Sciatic nerve (tissue), 2 donors: ENCODE results near the gene ZCWPW1. TPM values are rescaled to one million over a fixed set of nuclear protein-coding genes. Genes with fewer than 3 reads are reported as not detected.
"Not testable (repeated sequence)": the region's sequence is repeated elsewhere in the genome, so short reads cannot be mapped to it uniquely, and the experiment has no call there.

ENCODE experiments used
- ATAC-seq: fragments of 200-7000 bp; cut with Tn5 transposase; one replicate; pipeline ENCODE4 v1.9.1; 2020; ENCODE audit warnings: mild to moderate bottlenecking, moderate library complexity
- DNase-seq: peaks from one replicate; pipeline ENCODE4 v3.0.0-alpha.2; 2020; ENCODE audit warnings: low spot score
- intact Hi-C: fragments of 100-400 bp; cut with DNase I; formaldehyde crosslinking; loops from one replicate; pipeline ENCODE4 v1.14.2; 2022
- total RNA-seq: library from RNA; stranded (reverse); fragmentation: NEBNext Ultra II Directional; extraction: Animal tissue kit (Norgen Biotek cat#: 25700); gene quantifications from one replicate; pipeline ENCODE4 v1.2.1, GENCODE V29; 2021
- donor health status: DM: no; HTN: no; CAD: no.
- donor health status: DM: no; HTN: no; CAD: no.

Gene ZCWPW1
- total RNA-seq, 1 donor from 2014 or later, result 8.0 TPM

DNA sequence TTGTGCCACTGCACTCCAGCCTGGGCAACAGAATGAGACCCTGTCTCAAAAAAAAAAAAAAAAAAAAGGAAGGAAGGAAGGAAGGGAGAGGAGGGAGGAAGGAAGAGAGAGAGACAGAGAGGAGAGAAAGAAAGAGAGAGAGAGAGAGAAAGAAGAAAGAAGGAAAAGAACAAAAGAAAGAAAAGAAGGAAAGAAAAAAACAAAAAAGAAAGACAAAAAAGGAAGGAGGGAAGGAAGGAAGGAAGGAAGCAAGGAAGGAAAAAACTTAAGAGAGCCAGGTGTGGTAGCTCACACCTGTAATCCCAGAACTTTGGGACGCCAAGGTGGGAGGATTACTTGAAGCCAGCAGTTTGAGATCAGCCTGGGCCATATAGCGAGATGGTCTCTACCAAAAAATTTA is 36.3 kb upstream of the ZCWPW1 start:
- ATAC-seq (no peak), DNase-seq (no peak)
- intact Hi-C loops, result loop anchor here (5.0 kb wide), 2 partner anchors 98 to 228 kb away; partner anchors contain the start of gene GIGYF1

DNA sequence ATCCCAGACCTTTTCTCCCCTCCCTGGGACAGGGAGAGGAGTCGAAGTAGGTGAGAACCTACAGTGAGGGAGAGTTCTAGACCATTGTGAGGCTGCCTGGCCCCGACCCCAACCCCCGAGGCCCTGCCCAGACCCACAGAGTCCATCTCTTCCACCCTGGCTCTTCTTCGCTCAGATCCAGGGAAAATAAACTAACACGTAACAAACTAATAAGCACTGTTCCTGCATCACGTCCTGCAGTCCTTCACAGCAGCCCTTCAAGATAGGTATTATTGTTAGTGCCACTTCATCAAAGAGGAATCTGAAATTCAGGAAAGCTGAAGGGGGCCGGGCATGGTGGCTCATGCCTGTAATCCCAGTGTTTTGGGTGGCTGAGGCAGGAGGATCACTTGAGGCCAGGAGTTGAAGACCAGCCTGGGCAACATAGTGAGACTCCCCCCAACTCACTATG is 35.7 kb upstream of the ZCWPW1 start, which contains the start of gene SPACDR:
Gene SPACDR (minus strand): TSS at position 51 of the 451 bp plus-strand sequence. CDS start 235 bp downstream, outside the sequence.
- no peak for ATAC-seq
- intact Hi-C loops, result no loop called here
- no peak for DNase-seq

DNA sequence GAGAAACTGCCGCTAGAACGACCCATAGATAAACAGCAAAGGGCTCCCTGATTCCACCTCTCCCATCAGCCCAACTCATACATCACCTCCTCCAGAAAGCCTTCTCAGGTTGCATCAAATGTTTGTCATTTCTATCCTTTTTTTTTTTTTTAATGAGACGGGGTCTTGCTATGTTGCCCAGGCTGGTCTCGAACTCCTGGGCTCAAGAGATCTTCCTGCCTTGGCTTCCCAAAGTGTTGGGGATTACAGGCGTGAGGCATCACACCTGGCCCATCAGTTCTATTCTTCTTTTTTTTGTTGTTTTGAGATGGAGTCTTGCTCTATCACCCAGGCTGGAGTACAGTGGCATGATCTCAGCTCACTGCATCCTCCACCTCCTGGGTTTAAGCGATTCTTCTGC is 28.5 kb upstream of the ZCWPW1 start:
- ATAC-seq (no peak), DNase-seq (no peak)
- intact Hi-C loops, result no loop called here

DNA sequence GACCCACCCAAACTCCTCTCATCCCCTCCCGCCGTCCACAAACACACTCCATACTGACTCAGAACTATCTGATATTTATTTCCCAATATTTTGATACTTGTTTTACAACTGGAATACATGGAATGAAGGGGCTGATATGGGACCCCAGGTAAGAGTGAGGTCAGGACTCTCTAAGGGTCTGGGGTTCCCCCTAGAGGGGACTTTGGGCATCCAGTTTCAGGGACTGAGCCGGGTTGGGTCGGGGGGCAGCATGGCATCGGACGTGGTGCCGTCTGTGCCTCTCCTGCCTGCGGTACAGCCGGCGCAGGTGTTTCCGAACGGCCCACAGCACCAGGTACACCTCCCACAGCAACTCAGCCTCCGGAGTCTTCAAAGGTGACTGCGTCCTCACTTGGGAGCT is 28.1 kb upstream of the ZCWPW1 start:
- ATAC-seq (no peak), DNase-seq (no peak)
- intact Hi-C loops, result no loop called here

DNA sequence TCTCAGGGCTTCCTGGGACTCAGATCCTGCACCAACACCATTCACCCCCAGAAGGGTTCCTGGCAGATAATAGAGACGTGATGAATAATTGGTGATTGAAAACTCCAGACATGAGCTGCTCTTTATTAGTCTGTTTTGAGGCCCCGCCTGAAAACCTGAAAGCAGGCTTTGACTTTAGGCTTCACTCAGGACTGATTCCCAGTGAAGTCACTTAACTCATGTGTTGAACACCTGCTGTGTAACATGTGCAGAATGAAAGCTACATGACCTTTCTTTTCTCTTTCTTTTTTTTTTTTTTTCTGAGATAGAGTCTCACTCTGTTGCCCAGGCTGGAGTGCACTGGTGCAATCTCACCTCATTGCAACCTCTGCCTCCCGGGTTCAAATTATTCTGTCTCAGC is 26.7 kb upstream of the ZCWPW1 start:
- DNase-seq (no peak), ATAC-seq (no peak)
- intact Hi-C loops, result no loop called here

DNA sequence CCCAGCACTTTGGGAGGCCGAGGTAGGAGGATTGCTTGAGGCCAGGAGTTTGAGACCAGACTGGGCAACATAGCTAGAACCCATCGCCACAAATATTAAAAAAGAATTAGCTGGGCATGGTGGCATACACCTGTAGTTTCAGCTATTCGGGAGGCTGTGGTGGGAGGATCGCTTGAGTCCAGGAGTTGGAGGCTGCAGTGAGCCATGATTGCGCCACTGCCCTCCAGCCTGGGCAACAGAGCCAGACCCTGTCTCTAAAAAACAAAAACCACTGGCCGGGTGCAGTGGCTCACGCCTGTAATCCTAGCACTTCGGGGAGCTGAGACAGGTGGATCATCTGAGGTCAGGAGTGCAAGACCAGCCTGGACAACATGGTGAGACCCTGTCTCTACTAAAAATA is 25.4 kb upstream of the ZCWPW1 start:
- DNase-seq, intact Hi-C loops, ATAC-seq: not testable (repeated sequence)

DNA sequence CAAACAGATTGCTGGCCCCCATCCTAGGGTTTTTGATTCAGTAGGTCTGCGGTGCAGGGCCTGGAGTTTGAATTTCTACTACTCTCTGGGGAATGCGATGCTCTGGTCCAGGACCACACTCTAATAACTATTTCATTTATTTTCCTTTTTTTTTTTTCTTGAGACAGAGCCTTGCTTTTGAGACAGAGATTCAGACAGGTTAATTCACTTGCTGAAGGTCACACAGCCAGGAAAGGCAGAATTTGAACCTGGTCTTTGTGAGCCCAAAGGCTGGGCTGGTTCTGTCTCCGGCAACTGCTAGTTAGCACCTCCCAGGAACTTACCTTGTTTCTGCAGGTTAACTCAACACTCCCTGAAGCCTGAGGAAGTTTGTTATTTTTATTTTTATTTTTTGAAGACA is 24.0 kb upstream of the ZCWPW1 start:
- DNase-seq (no peak), ATAC-seq (no peak)
- intact Hi-C loops, result no loop called here

DNA sequence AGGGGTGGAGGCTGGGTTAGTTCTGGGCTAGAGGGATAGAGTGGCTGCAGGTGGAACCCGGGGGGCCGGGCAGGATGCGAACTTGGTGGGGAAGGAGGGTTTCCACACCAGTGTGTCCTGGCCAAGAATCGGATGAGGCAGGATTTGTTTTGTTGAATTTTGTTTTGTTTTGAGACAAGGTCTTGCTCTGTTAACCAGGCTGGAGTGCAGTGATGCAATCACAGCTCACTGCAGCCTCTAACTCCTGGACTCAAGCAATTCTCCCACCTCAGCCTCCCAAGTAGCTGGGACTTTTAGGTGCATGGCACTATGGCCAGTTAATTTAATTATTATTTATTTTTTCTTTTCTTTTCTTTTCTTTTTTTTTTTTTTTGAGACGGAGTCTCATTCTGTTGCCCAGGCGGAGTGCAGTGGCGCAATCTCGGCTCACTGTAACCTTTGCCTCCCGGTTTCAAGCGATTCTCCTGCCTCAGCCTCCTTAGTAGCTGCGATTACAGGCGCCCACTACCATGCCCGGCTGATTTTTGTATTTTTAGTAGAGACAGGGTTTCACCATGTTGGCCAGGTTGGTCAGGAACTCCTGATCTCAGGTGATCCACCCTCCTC is 20.8 kb upstream of the ZCWPW1 start:
- DNase-seq (no peak), ATAC-seq (no peak)
- intact Hi-C loops, result no loop called here

DNA sequence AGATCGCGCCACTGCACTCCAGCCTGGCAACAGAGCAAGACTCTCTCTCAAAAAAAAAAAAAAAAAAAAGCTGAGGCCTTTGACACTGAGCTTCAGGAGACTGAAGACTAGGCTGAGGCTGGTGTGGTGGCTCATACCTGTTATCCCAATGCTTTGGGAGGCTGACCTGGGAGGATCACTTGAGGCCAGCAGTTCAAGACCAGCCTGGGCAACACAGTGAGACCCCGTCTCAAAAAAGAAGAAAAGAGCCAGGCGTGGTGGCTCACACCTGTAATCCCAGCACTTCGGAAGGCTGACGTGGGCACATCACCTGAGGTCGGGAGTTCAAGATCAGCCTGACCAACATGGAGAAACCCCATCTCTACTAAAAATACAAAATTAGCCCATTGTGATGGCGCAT is 18.9 kb upstream of the ZCWPW1 start:
- DNase-seq, ATAC-seq, intact Hi-C loops: not testable (repeated sequence)

DNA sequence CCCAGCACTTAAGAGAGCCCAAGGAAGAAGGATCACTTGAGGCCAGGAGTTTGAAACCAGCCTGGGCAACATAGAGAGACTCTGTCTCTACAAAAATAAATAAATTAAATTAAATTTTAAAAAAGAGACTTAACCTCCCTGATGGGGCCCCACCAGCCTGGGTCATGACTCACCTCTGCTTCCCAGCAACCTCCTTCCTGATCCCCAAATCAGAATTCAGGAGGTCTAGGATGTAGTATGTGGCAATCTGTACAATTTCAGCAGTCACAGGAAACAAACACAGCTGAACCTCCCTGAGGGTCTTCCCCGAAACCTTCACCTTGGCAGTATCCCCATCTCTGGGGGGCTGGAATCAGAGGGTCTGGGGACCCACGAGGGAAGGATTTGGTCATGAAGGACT is 17.5 kb upstream of the ZCWPW1 start:
- ATAC-seq (no peak), DNase-seq (no peak)
- intact Hi-C loops, result no loop called here

DNA sequence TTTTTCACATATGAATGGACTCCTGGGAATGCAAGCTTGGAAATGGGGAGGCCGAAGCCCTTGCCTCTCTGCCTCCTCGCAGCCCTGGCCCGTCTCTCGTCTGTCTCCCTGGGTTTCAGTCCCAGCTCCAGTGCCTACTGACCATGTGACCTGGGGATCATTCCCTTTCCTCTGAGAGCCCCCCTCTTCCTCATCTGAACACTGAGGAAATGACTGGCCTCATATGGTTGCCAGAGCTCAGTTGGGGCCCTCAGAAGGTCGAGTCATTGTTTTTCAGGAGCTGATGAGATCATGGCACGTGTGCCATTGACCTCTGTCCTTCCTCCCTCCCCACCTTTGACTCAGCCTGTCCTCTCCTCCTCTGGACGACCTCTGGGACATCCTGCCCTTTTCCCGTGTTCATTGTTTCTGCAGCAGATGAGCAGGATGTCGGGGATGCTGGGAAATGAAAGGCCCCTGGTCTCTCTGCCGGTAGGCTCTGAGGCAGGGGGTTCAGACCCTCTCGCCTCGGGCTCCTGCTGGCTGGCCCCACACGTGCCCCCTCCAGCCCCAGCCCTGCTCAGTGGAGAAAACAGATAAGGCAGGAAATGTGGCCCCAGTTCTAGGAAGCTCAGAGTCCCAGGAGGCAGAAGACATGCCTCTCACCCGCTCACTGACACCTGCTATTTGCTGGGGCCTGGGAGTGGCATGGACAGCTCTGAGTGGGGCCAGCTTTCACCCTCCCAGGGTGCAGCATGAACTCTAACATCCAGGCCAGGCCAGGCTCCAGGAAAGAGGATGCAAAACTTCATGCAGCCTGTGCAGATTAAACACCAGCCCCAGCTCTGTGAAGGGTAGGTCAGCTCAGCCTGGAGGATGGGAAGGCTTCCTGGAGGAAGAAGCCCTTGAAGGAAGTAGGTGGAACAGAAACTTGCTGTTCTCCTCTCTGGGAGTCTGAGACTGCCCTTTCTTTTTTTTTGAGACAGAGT is 16.1 kb upstream of the ZCWPW1 start:
- ATAC-seq, result peak; percentile 69
- no peak for DNase-seq
- intact Hi-C loops, result no loop called here

DNA sequence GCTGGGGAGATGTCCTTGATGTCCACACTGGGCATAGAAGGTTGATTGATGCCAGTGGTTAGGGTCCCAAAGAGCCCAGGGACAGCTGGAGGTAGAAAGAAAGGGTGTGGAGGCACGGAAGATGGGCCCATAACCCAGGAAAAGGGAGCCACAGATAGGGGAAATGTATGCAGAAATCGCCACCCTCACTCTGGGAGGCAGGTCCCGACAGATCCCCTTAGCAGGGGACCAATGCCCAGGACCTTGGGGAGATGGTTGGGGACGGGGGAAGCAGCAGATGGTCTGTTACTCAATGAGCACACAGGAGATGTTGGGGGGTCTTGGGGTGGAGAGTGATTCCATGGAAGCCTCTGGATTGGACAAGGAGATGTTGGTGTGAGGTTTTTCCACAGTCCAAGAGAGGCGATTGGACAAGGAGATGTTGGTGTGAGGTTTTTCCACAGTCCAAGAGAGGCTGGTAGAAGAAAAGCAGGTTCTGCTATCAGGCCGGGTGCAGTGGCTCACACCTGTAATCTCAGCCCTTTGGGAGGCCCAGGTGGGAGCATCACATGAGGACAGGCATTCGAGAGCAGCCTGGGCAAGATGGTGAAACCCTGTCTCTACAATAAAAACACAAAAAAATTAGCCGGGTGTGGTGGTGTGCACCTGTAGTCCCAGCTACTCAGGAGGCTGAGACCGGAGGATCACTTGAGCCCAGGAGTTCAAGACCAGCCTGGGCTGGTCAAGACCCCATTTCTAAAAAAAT is 14.8 kb upstream of the ZCWPW1 start:
- intact Hi-C loops, result no loop called here
- peak; percentile 41 for DNase-seq
- no peak for ATAC-seq

DNA sequence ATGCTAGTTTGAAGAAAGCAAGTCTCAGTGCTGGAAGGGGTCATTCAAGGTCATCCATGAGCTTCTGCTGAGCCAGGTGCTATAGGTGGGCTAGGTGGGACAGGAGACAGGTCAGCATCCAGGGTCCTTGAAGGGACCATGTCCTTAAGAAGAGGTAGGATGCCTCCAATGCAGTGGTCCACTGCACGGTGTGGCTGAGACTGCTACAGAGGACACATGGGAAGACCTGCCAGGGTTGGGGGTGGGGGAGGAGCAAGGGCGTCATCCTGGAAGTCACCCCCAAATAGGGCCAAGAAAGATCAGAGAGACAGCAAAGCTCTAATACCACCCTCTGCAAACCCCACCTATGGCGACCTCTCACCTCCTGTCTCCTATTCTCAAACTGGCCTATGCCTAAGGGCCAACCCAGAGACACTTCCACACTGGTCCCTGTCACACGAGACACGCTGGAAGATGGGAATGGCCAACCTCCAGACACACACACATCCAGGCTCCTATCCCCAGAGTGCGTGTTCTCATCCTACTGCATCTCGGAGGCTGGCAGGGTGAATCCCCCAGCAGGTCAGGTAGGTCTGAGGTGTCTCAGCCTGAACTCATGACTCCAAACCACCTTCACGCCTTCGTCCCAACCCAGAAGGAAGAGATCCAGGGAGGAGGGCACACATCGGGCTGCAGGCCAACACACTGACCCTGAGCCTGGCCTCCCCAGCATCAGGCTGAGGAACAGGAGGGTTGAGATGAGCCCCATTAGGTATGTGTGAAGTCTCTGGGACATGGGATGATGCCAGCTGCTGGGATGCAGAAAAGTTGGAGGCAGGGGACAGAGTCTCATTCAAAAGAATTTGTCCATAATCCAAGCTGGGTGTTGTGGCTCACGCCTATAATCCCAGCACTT is 13.4 kb upstream of the ZCWPW1 start:
- intact Hi-C loops, result no loop called here
- DNase-seq, result peak; percentile 53
- ATAC-seq, result no peak

DNA sequence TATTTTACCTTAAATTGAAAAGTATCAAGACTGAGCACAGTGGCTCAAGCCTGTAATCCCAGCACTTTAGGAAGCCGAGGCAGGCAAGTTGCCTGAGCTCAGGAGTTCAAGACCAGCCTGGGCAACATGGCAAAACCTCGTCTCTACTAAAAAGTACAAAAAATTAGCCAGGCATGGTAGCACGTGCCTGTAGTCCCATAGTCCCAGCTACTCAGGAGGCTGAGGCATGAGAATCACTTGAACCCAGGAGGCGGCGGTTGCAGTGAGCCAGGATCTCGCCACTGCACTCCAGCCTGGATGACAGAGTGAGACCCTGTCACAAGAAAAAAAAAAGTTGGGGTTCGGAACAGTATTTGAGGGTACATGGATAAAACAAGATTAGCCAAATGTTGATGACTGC is 10.7 kb upstream of the ZCWPW1 start:
- ATAC-seq, intact Hi-C loops: not testable (repeated sequence)
- DNase-seq, result peak; percentile 35

DNA sequence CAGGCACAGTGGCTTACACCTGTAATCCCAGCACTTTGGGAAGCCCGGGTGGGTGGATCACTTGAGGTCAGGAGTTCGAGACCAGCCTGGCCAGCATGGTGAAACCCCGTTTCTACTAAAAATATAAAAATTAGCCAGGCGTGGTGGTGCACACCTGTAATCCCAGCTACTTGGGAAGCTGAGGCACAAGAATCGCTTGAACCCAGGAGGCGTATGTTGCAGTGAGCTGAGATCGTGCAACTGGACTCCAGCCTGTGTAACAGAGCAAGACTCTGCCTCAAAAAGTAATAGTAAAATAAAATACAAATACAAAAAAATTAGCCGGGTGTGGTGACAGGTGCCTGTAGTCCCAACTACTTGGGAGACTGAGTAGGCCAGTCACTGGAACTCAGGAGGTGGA is 10.2 kb upstream of the ZCWPW1 start:
- intact Hi-C loops, ATAC-seq: not testable (repeated sequence)
- DNase-seq, result peak; percentile 35

DNA sequence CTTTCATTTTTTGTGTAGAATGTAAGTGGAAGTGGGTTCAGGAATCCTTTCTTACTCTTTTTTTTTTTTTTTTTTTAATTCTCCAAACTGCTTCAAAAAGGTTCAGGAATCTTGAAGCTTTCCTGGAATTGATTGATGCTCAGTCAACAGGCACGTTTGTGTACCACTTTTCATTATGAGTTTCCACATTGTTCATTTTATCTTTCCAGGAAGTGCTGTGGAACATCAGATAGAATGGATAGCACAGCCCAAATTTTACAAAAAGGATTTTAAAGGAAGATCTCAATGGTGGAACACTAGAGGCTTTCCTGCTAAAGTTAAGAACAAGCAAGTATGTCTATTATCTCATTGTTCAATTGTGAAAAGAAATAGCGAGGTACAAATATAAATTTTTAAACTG is 9.7 kb upstream of the ZCWPW1 start:
- ATAC-seq (no peak), DNase-seq (no peak)
- intact Hi-C loops, result no loop called here

DNA sequence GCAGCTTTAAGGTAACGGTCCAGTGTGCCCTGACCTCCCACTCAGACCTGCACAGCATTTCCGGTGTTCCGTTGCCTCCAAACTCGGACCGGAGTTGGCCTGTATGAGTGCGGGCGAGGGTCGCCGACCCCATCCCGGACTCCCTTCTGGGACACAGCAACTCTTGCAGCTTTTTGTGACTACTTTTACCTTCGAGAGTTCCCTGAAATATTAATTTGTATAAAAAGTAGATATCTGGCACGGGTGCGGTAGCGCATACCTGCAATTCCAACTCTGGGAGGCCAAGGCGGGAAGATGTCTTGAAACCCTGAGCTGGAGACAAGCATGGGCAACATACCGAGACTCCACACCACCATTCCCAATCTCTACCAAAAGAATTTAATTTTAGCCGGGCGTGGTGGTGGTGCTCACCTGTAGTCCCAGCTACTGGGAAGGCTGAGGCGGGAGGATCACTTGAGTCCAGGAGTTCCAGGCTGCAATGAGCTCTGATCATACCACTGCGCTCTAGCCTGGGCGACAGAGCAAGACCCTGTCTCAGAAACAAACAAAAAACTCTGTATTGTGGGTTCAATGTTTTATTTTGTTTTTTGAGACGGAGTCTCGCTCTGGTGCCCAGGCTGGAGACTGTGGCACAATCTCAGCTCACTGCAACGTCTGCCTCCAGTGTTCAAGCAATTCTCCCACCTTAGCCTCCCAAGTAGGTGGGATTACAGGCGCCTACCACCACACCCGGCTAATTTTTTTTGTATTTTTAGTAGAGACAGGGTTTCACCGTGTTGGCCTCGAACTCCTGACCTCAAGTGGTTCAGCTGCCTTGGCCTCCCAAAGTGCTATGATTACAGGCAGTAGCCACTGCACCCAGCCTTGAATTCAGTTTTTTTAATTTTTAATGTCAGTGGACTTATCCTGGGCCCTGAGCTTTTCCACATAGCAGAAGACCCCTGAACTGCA is 8.9 kb upstream of the ZCWPW1 start:
- DNase-seq, result peak; percentile 72
- intact Hi-C loops, result no loop called here
- ATAC-seq, result no peak
